Measurements from ENCODE around the gene PCDHGA5.
"Not testable (repeated sequence)": the region's sequence is repeated elsewhere in the genome, so short reads cannot be mapped to it uniquely, and the experiment has no call there.

The PCDHGA5 gene

GRCh38 chr5:141384471-141385267 lies 20.7 kb downstream of the PCDHGA5 start:
- H3K9me3 ChIP-seq (ENCODE audit: control insufficient read depth, low read length): peaks cover 44% of the 10 kb centered on the region
- peaks cover 7% of the 10 kb centered on the region for H3K79me1 ChIP-seq (replicated peaks; ENCODE audit: low read length, poor library complexity, severe bottlenecking)
- H3K27ac ChIP-seq (ENCODE audit: low read length, poor library complexity, severe bottlenecking): no peak overlapping the region
- no peak overlapping the region for H2AFZ ChIP-seq (ENCODE audit: low read depth, low read length)
- H2BK5ac ChIP-seq (ENCODE audit: low read depth, low read length, poor library complexity, severe bottlenecking): no peak overlapping the region
- no peak overlapping the region for H2BK15ac ChIP-seq (ENCODE audit: low read depth, poor library complexity, severe bottlenecking)
- H3K9ac ChIP-seq (ENCODE audit: low read length): no peak overlapping the region
- no peak overlapping the region for H3K4ac ChIP-seq (ENCODE audit: low read depth in 1 of 2, low read length in 2 of 2)
- DNase-seq: no peak
- no peak overlapping the region for H4K91ac ChIP-seq (ENCODE audit: low read length)
- no peak overlapping the region for H3K18ac ChIP-seq (ENCODE audit: low read depth in 1 of 2, low read length in 2 of 2)
- no peak overlapping the region for H2BK120ac ChIP-seq (ENCODE audit: low read depth, low read length)
- H3K4me3 ChIP-seq (ENCODE audit: insufficient read depth in 1 of 2, low read depth in 1 of 2, low read length in 2 of 2): no peak overlapping the region
- H3K27me3 ChIP-seq (ENCODE audit: control insufficient read depth in 1 of 2, insufficient read depth in 1 of 2, low read length in 2 of 2): no peaks in the 10 kb centered on the region
- no peak overlapping the region for H3K23ac ChIP-seq (ENCODE audit: low read length in 2 of 2)
- H3K36me3 ChIP-seq (ENCODE audit: control insufficient read depth in 1 of 2, insufficient read depth in 2 of 2, low read depth in 1 of 2, low read length in 2 of 2): peaks cover 0 to 8% of the 10 kb centered on the region in 2 experiments
- H2AK5ac ChIP-seq (ENCODE audit: low read length, severe bottlenecking): no peak overlapping the region
- no peak overlapping the region for H3K4me2 ChIP-seq (ENCODE audit: low read length, poor library complexity, severe bottlenecking)
- WGBS: 92% methylated on average over 40 of the region's 43 CpGs
- H4K8ac ChIP-seq (ENCODE audit: low read length): no peak overlapping the region
- peaks cover 2% of the 10 kb centered on the region for H3K4me1 ChIP-seq (ENCODE audit: control insufficient read depth, insufficient read depth, low read depth, low read length)
- H3K14ac ChIP-seq (ENCODE audit: low read length in 2 of 2): no peak overlapping the region
- H2BK12ac ChIP-seq (ENCODE audit: low read length in 2 of 2): no peak overlapping the region

- peak; percentile 74 for DNase-seq
- H2BK15ac ChIP-seq (ENCODE audit: low read depth, poor library complexity, severe bottlenecking); H2BK12ac ChIP-seq (ENCODE audit: low read length in 2 of 2); H3K23ac ChIP-seq (ENCODE audit: low read length in 2 of 2); H3K9ac ChIP-seq (ENCODE audit: low read length); H3K4me2 ChIP-seq (ENCODE audit: low read length, poor library complexity, severe bottlenecking); H2BK120ac ChIP-seq (ENCODE audit: low read depth, low read length); H4K8ac ChIP-seq (ENCODE audit: low read length); H2BK5ac ChIP-seq (ENCODE audit: low read depth, low read length, poor library complexity, severe bottlenecking); H3K18ac ChIP-seq (ENCODE audit: low read depth in 1 of 2, low read length in 2 of 2); H3K4me1 ChIP-seq (ENCODE audit: control insufficient read depth, insufficient read depth, low read depth, low read length); H3K4ac ChIP-seq (ENCODE audit: low read depth in 1 of 2, low read length in 2 of 2); H4K91ac ChIP-seq (ENCODE audit: low read length); H2AFZ ChIP-seq (ENCODE audit: low read depth, low read length); H2AK5ac ChIP-seq (ENCODE audit: low read length, severe bottlenecking); H3K14ac ChIP-seq (ENCODE audit: low read length in 2 of 2); H3K27me3 ChIP-seq (ENCODE audit: control insufficient read depth in 1 of 2, insufficient read depth in 1 of 2, low read length in 2 of 2): not testable (repeated sequence)
- WGBS: 21% methylated on average over 10 of the region's 40 CpGs
- H3K36me3 ChIP-seq (ENCODE audit: control insufficient read depth in 1 of 2, insufficient read depth in 2 of 2, low read depth in 1 of 2, low read length in 2 of 2): peaks cover 0 to 14% of the 10 kb centered on the region in 2 experiments
- peaks cover 62% of the 10 kb centered on the region for H3K9me3 ChIP-seq (ENCODE audit: control insufficient read depth, low read length)
- H3K4me3 ChIP-seq (ENCODE audit: insufficient read depth in 1 of 2, low read depth in 1 of 2, low read length in 2 of 2): peak within 1 kb of the TSS; percentile 47 to 62
- peak within 1 kb of the TSS; percentile 57 for H3K27ac ChIP-seq (ENCODE audit: low read length, poor library complexity, severe bottlenecking)
- peaks cover 12% of the 10 kb centered on the region for H3K79me1 ChIP-seq (replicated peaks; ENCODE audit: low read length, poor library complexity, severe bottlenecking)
Measured at GRCh38 chr5:141387557-141388311, 23.8 kb downstream of the PCDHGA5 start, which contains the start of gene PCDHGB4. Gene PCDHGB4 (plus strand): TSS chr5:141387698. CDS start chr5:141387885, 187 bp downstream.

GRCh38 chr5:141388661-141389060 lies 24.7 kb downstream of the PCDHGA5 start:
- H3K27me3 ChIP-seq (ENCODE audit: control insufficient read depth in 1 of 2, insufficient read depth in 1 of 2, low read length in 2 of 2): no peaks in the 10 kb centered on the region
- H2BK12ac ChIP-seq (ENCODE audit: low read length in 2 of 2): no peak overlapping the region
- peaks cover 18% of the 10 kb centered on the region for H3K79me1 ChIP-seq (replicated peaks; ENCODE audit: low read length, poor library complexity, severe bottlenecking)
- no peak overlapping the region for H3K14ac ChIP-seq (ENCODE audit: low read length in 2 of 2)
- H3K18ac ChIP-seq (ENCODE audit: low read depth in 1 of 2, low read length in 2 of 2): no peak overlapping the region
- no peak overlapping the region for H4K91ac ChIP-seq (ENCODE audit: low read length)
- H3K9ac ChIP-seq (ENCODE audit: low read length): no peak overlapping the region
- 97% methylated on average over 7 of the region's 10 CpGs for WGBS
- peak overlapping the region in 1 of 2 experiments; percentile 59 for H3K4me3 ChIP-seq (ENCODE audit: insufficient read depth in 1 of 2, low read depth in 1 of 2, low read length in 2 of 2)
- H2BK5ac ChIP-seq (ENCODE audit: low read depth, low read length, poor library complexity, severe bottlenecking): no peak overlapping the region
- DNase-seq: no peak
- peaks cover 3% of the 10 kb centered on the region for H3K4me1 ChIP-seq (ENCODE audit: control insufficient read depth, insufficient read depth, low read depth, low read length)
- H2AFZ ChIP-seq (ENCODE audit: low read depth, low read length): no peak overlapping the region
- no peak overlapping the region for H3K27ac ChIP-seq (ENCODE audit: low read length, poor library complexity, severe bottlenecking)
- H3K4ac ChIP-seq (ENCODE audit: low read depth in 1 of 2, low read length in 2 of 2): no peak overlapping the region
- H2AK5ac ChIP-seq (ENCODE audit: low read length, severe bottlenecking): no peak overlapping the region
- H3K9me3 ChIP-seq (ENCODE audit: control insufficient read depth, low read length): peaks cover 63% of the 10 kb centered on the region
- no peak overlapping the region for H3K23ac ChIP-seq (ENCODE audit: low read length in 2 of 2)
- no peak overlapping the region for H4K8ac ChIP-seq (ENCODE audit: low read length)
- H2BK15ac ChIP-seq (ENCODE audit: low read depth, poor library complexity, severe bottlenecking): no peak overlapping the region
- no peak overlapping the region for H3K4me2 ChIP-seq (ENCODE audit: low read length, poor library complexity, severe bottlenecking)
- no peak overlapping the region for H2BK120ac ChIP-seq (ENCODE audit: low read depth, low read length)
- H3K36me3 ChIP-seq (ENCODE audit: control insufficient read depth in 1 of 2, insufficient read depth in 2 of 2, low read depth in 1 of 2, low read length in 2 of 2): peaks cover 0 to 22% of the 10 kb centered on the region in 2 experiments
